ENCODE results near the gene SMAD6. TPM values are rescaled to one million over a fixed set of nuclear protein-coding genes. Genes with fewer than 3 reads are reported as not detected.

The SMAD6 gene
- total and polyA plus RNA-seq, 2 donors (not counting 1 experiment from before 2014, with no cell fraction given): 0.03 to 0.37 TPM

DNA sequence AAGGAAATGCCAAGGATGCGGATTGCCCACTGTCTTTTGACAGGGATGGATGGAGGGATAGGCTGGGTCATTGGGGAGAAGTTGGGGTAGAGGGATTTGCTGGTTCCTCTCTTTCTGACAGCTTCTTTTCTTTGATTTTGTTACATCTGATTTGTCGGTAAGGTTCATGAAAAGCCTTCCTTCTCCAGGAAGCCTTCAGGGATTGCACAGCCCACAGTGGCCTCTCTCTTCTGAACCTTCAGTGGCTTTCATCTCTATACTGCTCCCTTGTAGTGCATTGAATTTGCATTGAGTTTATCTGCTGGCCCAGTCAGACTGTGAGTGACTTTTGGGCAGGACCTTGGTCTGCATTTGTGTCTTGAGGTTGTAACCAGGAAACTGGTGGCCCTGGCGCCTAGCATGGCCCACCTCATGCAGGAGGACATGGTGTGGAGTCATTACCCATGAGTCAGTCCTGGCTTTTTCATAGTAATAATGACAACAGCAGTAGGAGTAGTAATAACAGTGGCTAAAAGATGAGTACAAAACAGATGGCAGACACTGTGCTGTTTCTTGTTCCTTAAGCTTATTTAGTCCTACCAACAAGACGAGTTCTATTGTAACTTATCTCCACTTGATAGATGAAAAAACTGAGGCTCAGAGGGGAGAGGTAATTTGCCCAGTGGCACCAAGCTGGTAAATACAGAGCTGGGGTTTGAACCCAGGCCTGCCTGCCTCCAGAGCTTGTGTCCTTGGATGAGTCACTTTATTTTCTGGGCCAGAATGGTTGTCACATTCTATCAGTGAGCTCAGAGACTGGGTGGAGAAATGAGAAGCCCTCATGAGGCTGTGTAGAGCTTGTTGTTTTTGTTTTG lies 28.4 kb downstream of the SMAD6 start:
- ChIA-PET CTCF (no interaction called here), POLR2A (no interaction called here)
- TF ChIP-seq, protein P1, sequence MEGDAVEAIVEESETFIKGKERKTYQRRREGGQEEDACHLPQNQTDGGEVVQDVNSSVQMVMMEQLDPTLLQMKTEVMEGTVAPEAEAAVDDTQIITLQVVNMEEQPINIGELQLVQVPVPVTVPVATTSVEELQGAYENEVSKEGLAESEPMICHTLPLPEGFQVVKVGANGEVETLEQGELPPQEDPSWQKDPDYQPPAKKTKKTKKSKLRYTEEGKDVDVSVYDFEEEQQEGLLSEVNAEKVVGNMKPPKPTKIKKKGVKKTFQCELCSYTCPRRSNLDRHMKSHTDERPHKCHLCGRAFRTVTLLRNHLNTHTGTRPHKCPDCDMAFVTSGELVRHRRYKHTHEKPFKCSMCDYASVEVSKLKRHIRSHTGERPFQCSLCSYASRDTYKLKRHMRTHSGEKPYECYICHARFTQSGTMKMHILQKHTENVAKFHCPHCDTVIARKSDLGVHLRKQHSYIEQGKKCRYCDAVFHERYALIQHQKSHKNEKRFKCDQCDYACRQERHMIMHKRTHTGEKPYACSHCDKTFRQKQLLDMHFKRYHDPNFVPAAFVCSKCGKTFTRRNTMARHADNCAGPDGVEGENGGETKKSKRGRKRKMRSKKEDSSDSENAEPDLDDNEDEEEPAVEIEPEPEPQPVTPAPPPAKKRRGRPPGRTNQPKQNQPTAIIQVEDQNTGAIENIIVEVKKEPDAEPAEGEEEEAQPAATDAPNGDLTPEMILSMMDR (IDR thresholded peaks at IDR 0.05): no peak
- TF ChIP-seq EZH2 (IDR thresholded peaks at IDR 0.05; ENCODE audit: borderline replicate concordance, insufficient read depth, low read depth, low read length, poor library complexity, severe bottlenecking): no peak
- Histone ChIP-seq H2AFZ (ENCODE audit: insufficient read depth, low read depth, low read length, poor library complexity, severe bottlenecking) (no peak overlapping the region), H3K27ac (ENCODE audit: low read length in 2 of 2) (no peak overlapping the region), H3K4me2 (replicated peaks; ENCODE audit: low read depth, low read length, poor library complexity, severe bottlenecking) (no peak overlapping the region), H3K9ac (ENCODE audit: low read length) (no peak overlapping the region), H3K79me2 (ENCODE audit: control insufficient read depth, insufficient read depth, low read length) (no peaks in the 10 kb centered on the region), H4K20me1 (ENCODE audit: control insufficient read depth, insufficient read depth, low read length, poor library complexity, severe bottlenecking) (no peaks in the 10 kb centered on the region), H3K36me3 (replicated peaks in 1 of 2; ENCODE audit: control extremely low read depth in 1 of 2, control insufficient read depth in 1 of 2, extremely low read depth in 1 of 2, insufficient read depth in 2 of 2, low read length in 1 of 2) (no peaks in the 10 kb centered on the region), H3K27me3 (replicated peaks in 1 of 4; ENCODE audit: control extremely low read depth in 1 of 4, control insufficient read depth in 3 of 4, insufficient read depth in 4 of 4, low read length in 3 of 4) (no peaks in the 10 kb centered on the region), H3K9me3 (ENCODE audit: control extremely low read depth in 1 of 3, control insufficient read depth in 2 of 3, insufficient read depth in 1 of 3, low read length in 2 of 3) (peaks cover 0 to 3% (median 0%) of the 10 kb centered on the region in 3 donors), H3K4me1 (ENCODE audit: control insufficient read depth in 2 of 2, insufficient read depth in 2 of 2, low read length in 2 of 2) (no peaks in the 10 kb centered on the region), H3K4me3 (ENCODE audit: control extremely low read depth in 1 of 5, extremely low read depth in 1 of 5, insufficient read depth in 1 of 5, low read depth in 2 of 5, low read length in 4 of 5) (no peak overlapping the region)
- intact Hi-C loops (cut with micrococcal nuclease): no loop called here
- WGBS (ENCODE audit: insufficient coverage): 86% methylated on average over 1 of the region's 4 CpGs
- Mint-ChIP-seq H3K27ac (no peak overlapping the region), H3K4me1 (no peaks in the 10 kb centered on the region), H3K4me3 (no peak overlapping the region), H3K9me3 (ENCODE audit: insufficient read depth) (no peaks in the 10 kb centered on the region), H3K27me3 (peaks cover 4% of the 10 kb centered on the region)
- ATAC-seq (ENCODE audit: low read depth): no peak
- DNase-seq: no peak

DNA sequence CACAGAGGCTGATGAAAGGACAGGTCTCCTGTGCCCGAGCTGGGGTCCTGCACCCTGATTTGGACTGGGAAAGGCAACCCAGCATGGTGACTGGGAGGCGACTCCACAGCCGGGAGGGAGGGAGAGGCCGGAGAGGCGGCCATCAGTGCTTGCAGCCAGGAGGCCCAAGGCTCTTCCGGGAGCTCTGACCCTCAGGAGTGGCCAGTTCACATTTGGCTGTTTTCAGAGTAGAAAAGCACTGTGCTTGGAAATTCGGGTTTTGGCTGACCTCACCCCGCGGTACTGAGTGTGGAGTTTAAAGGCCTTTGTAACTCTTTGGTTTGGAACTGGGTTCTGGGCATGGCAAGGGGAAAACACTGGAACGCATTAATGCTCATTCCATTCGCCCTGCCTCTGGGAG lies 31.9 kb downstream of the SMAD6 start:
- POLR2A ChIA-PET: no interaction called here
- no peak overlapping the region for H2AFZ ChIP-seq (ENCODE audit: insufficient read depth, low read depth, low read length, poor library complexity, severe bottlenecking)
- no peak overlapping the region for H3K4me3 Mint-ChIP-seq
- intact Hi-C loops (cut with micrococcal nuclease): no loop called here
- H3K9ac ChIP-seq (ENCODE audit: low read length): no peak overlapping the region
- no peaks in the 10 kb centered on the region for H3K9me3 Mint-ChIP-seq (ENCODE audit: insufficient read depth)
- H3K9me3 ChIP-seq (ENCODE audit: control extremely low read depth in 1 of 3, control insufficient read depth in 2 of 3, insufficient read depth in 1 of 3, low read length in 2 of 3): no peaks in the 10 kb centered on the region
- CTCF ChIA-PET: no interaction called here
- H3K4me1 ChIP-seq (ENCODE audit: control insufficient read depth in 2 of 2, insufficient read depth in 2 of 2, low read length in 2 of 2): no peaks in the 10 kb centered on the region
- no peak overlapping the region for H3K4me3 ChIP-seq (ENCODE audit: control extremely low read depth in 1 of 5, extremely low read depth in 1 of 5, insufficient read depth in 1 of 5, low read depth in 2 of 5, low read length in 4 of 5)
- no peak for TF ChIP-seq EZH2 (IDR thresholded peaks at IDR 0.05; ENCODE audit: borderline replicate concordance, insufficient read depth, low read depth, low read length, poor library complexity, severe bottlenecking)
- TF ChIP-seq, protein P1 (IDR thresholded peaks at IDR 0.05): no peak
- no peaks in the 10 kb centered on the region for H3K27me3 ChIP-seq (replicated peaks in 1 of 4; ENCODE audit: control extremely low read depth in 1 of 4, control insufficient read depth in 3 of 4, insufficient read depth in 4 of 4, low read length in 3 of 4)
- ATAC-seq (ENCODE audit: low read depth) (no peak), DNase-seq (no peak)
- H3K4me2 ChIP-seq (replicated peaks; ENCODE audit: low read depth, low read length, poor library complexity, severe bottlenecking): no peak overlapping the region
- no peaks in the 10 kb centered on the region for H4K20me1 ChIP-seq (ENCODE audit: control insufficient read depth, insufficient read depth, low read length, poor library complexity, severe bottlenecking)
- peaks cover 3% of the 10 kb centered on the region for H3K27me3 Mint-ChIP-seq
- WGBS (ENCODE audit: insufficient coverage): 91% methylated on average over 9 of the region's 11 CpGs
- no peaks in the 10 kb centered on the region for H3K79me2 ChIP-seq (ENCODE audit: control insufficient read depth, insufficient read depth, low read length)
- H3K27ac ChIP-seq (ENCODE audit: low read length in 2 of 2): no peak overlapping the region
- no peaks in the 10 kb centered on the region for H3K36me3 ChIP-seq (replicated peaks in 1 of 2; ENCODE audit: control extremely low read depth in 1 of 2, control insufficient read depth in 1 of 2, extremely low read depth in 1 of 2, insufficient read depth in 2 of 2, low read length in 1 of 2)
- H3K4me1 Mint-ChIP-seq: no peaks in the 10 kb centered on the region
- H3K27ac Mint-ChIP-seq: no peak overlapping the region
